ENCODE data around the gene RAB6A. TPM values are rescaled to one million over a fixed set of nuclear protein-coding genes. Genes with fewer than 3 reads are reported as not detected.

RAB6A gene
- total and polyA plus RNA-seq, 2 of the 8 experiments (the other 6 are each of a cell fraction or from before 2014, with no cell fraction given), result 24.4 to 88.6 TPM

- H2AFZ ChIP-seq (ENCODE audit: low read length), result peak within 1 kb of the TSS; percentile 96
- WGBS, 2 experiments (ENCODE audit: extremely low coverage in 1 of 2, insufficient coverage in 1 of 2, insufficient read length in 1 of 2, insufficient replicate concordance in 2 of 2, low coverage in 1 of 2, low lambda C conversion rate in 2 of 2, missing lambda C conversion rate in 1 of 2), result 7% methylated on average over 42 of the region's 44 CpGs; no CpG with 5 or more reads in 1 of the 2 experiments
- H3K4ac ChIP-seq (replicated peaks; ENCODE audit: insufficient read length, low read depth, low read length), result peak within 1 kb of the TSS; percentile 37
- H2BK5ac ChIP-seq (ENCODE audit: low read depth, low read length), result peak within 1 kb of the TSS; percentile 98
- H3K27ac ChIP-seq (ENCODE audit: low read depth, low read length), result peak within 1 kb of the TSS; percentile 98
- DNase-seq (ENCODE audit: low read depth in 1 of 2, low spot score in 2 of 2), result peak; percentile 78 to 94
- H3K4me1 ChIP-seq (replicated peaks in 1 of 4; ENCODE audit: control insufficient read depth in 3 of 4, insufficient read depth in 4 of 4, low read length in 3 of 4), result peaks cover 3 to 8% (median 6%) of the 10 kb centered on the region in 4 experiments; a peak in 4 of 7 replicates
- H3K9me3 ChIP-seq (ENCODE audit: insufficient read depth in 2 of 2, low read depth in 1 of 2, low read length in 1 of 2), result no peaks in the 10 kb centered on the region
- no peaks in the 10 kb centered on the region for H4K20me1 ChIP-seq (replicated peaks in 1 of 2; ENCODE audit: control insufficient read depth in 1 of 2, insufficient read depth in 2 of 2, low read length in 2 of 2)
- H4K91ac ChIP-seq (replicated peaks; ENCODE audit: insufficient read length, low read length), result peak within 1 kb of the TSS; percentile 95
- H4K5ac ChIP-seq (ENCODE audit: insufficient read length, low read depth, low read length), result peak within 1 kb of the TSS; percentile 99
- H3K23ac ChIP-seq (ENCODE audit: insufficient read length), result no peak within 1 kb of the TSS
- ChIA-PET CTCF (ENCODE audit: partially characterized antibody) (interaction anchor here (0.5 to 1.7 kb wide), 3 partner anchors 9 to 177 kb away, joined by 3 to 8 read pairs (median 4); no protein-coding TSS in a partner anchor), POLR2A (ENCODE audit: partially characterized antibody) (interaction anchor here (0.6 to 3.0 kb wide), 45 partner anchors 9 to 176 kb away, joined by 3 to 71 read pairs (median 4); partner anchors contain the start of genes PAAF1 and RAB6A)
- peak within 1 kb of the TSS; percentile 98 to 99 (median 98) for H3K9ac ChIP-seq (replicated peaks in 1 of 4; ENCODE audit: extremely low read depth in 1 of 4, low read depth in 3 of 4, low read length in 3 of 4)
- no peaks in the 10 kb centered on the region; the same call in 1 of the 2 replicates for H3K23me2 ChIP-seq (ENCODE audit: low read depth, low read length)
- FAIRE-seq, result peak; percentile 78
- H2BK120ac ChIP-seq (replicated peaks; ENCODE audit: low read depth, low read length), result no peak within 1 kb of the TSS
- H3K14ac ChIP-seq (ENCODE audit: insufficient read length), result no peak within 1 kb of the TSS
- H3K36me3 ChIP-seq (ENCODE audit: control insufficient read depth in 2 of 4, insufficient read depth in 4 of 4, low read length in 3 of 4), result no peaks in the 10 kb centered on the region
- H2AK5ac ChIP-seq (ENCODE audit: low read depth, low read length), result no peak within 1 kb of the TSS
- peak within 1 kb of the TSS; percentile 100 for H4K8ac ChIP-seq (ENCODE audit: extremely low read depth, insufficient read depth, low read length)
- peak within 1 kb of the TSS; percentile 97; the same call in 1 of the 2 replicates for H2BK15ac ChIP-seq (ENCODE audit: low read length)
- peak within 1 kb of the TSS; percentile 60 to 76 for H3K4me2 ChIP-seq (ENCODE audit: insufficient read depth in 1 of 2, low read depth in 2 of 2, low read length in 2 of 2)
- peaks cover 0 to 11% of the 10 kb centered on the region in 2 experiments; a peak in 1 of 4 replicates for H3K79me2 ChIP-seq (ENCODE audit: control insufficient read depth in 1 of 2, insufficient read depth in 2 of 2, low read length in 2 of 2)
- H3K79me1 ChIP-seq (ENCODE audit: low read depth, low read length), result no peaks in the 10 kb centered on the region
- H2BK12ac ChIP-seq (ENCODE audit: low read depth, low read length), result peak within 1 kb of the TSS; percentile 81; the same call in 1 of the 2 replicates
- H3K4me3 ChIP-seq (ENCODE audit: extremely low read depth in 1 of 4, insufficient read depth in 2 of 4, low read depth in 3 of 4, low read length in 4 of 4), result peak within 1 kb of the TSS; percentile 74 to 98 (median 88)
- H2BK20ac ChIP-seq (ENCODE audit: low read length), result peak within 1 kb of the TSS; percentile 19; the same call in 1 of the 2 replicates
- H3K27me3 ChIP-seq (replicated peaks in 1 of 4; ENCODE audit: control insufficient read depth in 3 of 4, extremely low read depth in 1 of 4, insufficient read depth in 3 of 4, low read length in 3 of 4), result no peaks in the 10 kb centered on the region
- peak within 1 kb of the TSS; percentile 96 for H3K18ac ChIP-seq (ENCODE audit: extremely low read depth, low read length)
- H3K56ac ChIP-seq (replicated peaks; ENCODE audit: insufficient read length, low read depth, low read length), result peak within 1 kb of the TSS; percentile 91
- peak; percentile 77 to 98 for TF ChIP-seq POLR2A (IDR thresholded peaks at IDR 0.05; ENCODE audit: control extremely low read depth in 1 of 2, low read depth in 2 of 2, low read length in 2 of 2)
- peak; percentile 97 for TF ChIP-seq POLR2AphosphoS5 (IDR thresholded peaks at IDR 0.05; ENCODE audit: low read depth, low read length)
- peak; percentile 67; the same call in 1 of the 2 replicates for TF ChIP-seq CREB1 (IDR thresholded peaks at IDR 0.05)
- TF ChIP-seq POU5F1 (IDR thresholded peaks at IDR 0.05; ENCODE audit: low read depth, low read length), result peak; percentile 64; the same call in 1 of the 2 replicates
- TF ChIP-seq EGR1 (IDR thresholded peaks at IDR 0.05; ENCODE audit: borderline replicate concordance, low read depth, low read length), result no peak
- 0 out of 2 replicates have a peak, but pooled peaks have one; percentile 5 for TF ChIP-seq TEAD4 (IDR thresholded peaks at IDR 0.05; ENCODE audit: low read depth, low read length)
- peak; percentile 35; the same call in 1 of the 2 replicates for TF ChIP-seq CHD2 (IDR thresholded peaks at IDR 0.05; ENCODE audit: low read length)
- peak; percentile 93 for TF ChIP-seq MAX (IDR thresholded peaks at IDR 0.05)
- TF ChIP-seq KDM4A (IDR thresholded peaks at IDR 0.05; ENCODE audit: low read depth, low read length, severe bottlenecking), result peak; percentile 78
- peak in 1 of 2 experiments; percentile 17; a peak in 1 of 4 replicates for TF ChIP-seq SIN3A (conservative IDR thresholded peaks at IDR 0.05 in 1 of 2, IDR thresholded peaks at IDR 0.05 in 1 of 2; ENCODE audit: low read depth in 1 of 2, low read length in 2 of 2)
- TF ChIP-seq GTF2F1 (IDR thresholded peaks at IDR 0.05; ENCODE audit: borderline replicate concordance, low read depth, low read length), result peak; percentile 46
Measured at GRCh38 chr11:73787643-73788558, 27.0 kb upstream of the RAB6A start, which contains the start of gene MRPL48. Gene MRPL48, plus strand, starts transcription at chr11:73787874. Its CDS starts 98 bp downstream, at chr11:73787972.

All from H1 (cell line).